GM12801 (cell line): Measurements from ENCODE around the gene GAB2.

Experiments used
- CTCF ChIP-seq: IDR thresholded peaks from one replicate; pipeline ENCODE4 v1.5.1; 2011; ENCODE audit warnings: control low read depth; ENCODE audit not compliant: insufficient read length; ENCODE audit errors: extremely low read depth

GAB2 gene

DNA sequence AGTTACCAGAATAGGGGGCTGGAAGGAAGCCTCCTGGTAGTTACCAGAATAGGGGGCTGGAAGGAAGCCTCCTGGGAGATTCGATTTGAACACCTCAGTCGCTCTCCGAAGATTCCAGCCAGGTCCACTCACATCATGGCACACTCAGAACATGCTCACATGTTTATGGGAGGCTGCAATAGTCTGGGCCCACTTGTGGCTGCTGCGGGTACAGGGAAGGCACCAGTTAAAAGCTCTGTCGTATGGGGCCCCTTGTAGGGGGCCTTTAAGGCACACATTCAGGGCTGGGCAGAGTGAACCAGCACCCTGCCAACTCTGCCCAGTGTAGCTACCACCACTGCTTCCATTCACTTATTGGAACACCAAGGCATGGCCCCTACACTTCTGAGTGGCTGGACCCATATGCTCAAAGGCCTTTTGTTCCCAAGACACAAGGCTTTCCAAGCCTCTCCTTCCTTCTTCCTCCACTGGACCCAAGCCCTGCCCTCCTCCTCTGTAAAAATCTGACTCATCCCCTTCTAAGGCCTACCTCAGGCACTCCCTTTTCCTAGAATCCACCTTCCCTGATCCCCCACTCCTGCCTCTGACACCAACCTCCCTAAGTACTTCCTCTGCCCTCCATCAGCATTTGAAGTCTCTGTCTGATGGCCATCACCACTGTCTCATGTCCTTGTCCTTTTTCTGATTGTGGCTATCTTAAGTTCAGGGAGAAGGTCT, 200.9 kb downstream of the GAB2 start:
- TF ChIP-seq CTCF: no peak

DNA sequence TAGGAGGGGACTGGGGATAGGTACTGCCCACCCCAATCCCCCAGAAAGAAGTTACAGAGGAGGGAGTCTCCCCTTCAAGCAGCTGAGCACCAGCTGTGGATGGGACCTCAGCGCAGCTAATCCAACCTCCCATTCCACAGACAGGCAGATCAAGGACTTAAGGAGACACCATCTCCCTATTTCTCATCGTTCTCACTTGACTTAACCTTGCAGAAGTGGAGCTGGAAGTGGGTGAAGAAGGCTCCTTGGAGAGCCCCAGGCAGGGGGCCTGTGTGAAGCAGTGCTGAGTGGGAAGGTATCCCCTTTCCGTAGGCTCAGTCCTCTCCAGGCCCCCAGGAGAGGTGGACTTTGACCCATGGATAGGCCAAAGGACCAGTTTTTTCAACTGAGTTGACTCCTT, 201.6 kb downstream of the GAB2 start:
- no peak for TF ChIP-seq CTCF

DNA sequence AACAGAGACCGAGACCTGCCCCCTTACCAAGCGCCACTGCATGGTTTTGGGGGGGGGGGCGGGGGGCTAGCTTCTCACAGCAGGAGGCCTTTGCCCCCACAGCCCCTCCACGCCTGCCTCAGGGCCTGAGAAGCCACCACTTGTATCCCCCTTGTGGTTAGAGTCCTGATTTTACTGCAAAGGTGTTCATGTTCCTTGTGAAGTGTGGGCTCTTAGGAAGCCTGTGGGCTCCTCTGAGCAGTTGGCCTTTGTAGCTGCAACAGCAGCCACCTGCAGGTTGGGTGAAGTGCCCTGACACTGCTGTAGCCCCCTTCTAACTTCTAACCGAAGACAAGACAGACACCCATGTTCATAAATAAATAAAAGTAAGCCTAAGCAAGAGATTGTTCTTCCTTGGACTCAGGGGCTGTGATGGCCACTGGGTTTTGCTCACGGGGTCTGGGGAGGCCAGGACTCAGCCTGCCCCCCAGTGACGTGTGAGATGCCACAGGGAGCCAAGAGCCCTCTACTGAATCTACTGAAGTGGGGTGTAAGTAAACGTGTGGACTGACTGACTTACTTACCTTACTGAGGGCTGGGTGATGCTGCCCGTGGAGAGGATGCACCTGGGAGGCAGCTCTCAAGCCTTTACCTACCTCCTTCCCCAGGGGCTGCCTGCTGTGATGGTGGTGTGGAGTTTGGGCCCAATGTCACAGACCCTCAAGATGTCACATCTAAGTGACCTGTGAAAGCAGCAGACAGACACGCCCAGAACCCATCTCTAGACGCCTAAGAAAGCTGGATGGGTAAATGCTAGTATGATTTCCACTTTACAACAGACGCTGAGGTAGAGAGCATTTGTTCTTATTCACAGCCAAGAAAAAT, 203.1 kb downstream of the GAB2 start:
- TF ChIP-seq CTCF: no peak

- TF ChIP-seq CTCF: no peak
Observed at GRCh38 chr11:78213526-78214330, 203.9 kb downstream of the GAB2 start.

- TF ChIP-seq CTCF: no peak
Observed at GRCh38 chr11:78212586-78213371, 204.8 kb downstream of the GAB2 start.

DNA sequence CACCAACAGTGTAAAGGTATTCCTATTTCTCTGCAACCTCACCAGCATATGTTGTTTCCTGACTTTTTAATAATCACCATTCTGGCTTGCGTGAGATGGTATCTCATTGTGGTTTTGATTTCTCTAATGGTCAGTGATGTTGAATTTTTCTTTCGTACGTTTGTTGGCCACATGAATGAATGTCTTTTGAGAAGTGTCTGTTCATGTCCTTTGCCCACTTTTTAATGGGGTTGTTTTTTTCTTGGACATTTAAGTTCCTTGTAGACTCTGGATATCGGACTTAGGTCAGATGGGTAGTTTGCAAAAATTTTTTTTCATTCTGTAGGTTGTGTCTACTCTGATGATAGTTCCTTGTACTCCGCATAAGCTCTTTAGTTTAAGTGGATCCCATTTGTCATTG, 206.1 kb downstream of the GAB2 start:
- TF ChIP-seq CTCF: no peak
